AG04450 (cell line): ENCODE measurements around the gene CNN2. TPM values are rescaled to one million over a fixed set of nuclear protein-coding genes. Genes with fewer than 3 reads are reported as not detected.
"Not testable (repeated sequence)": the region's sequence is repeated elsewhere in the genome, so short reads cannot be mapped to it uniquely, and the experiment has no call there.

Experiments used
- CTCF ChIA-PET: fragments of 300-600, 350-600 bp; formaldehyde crosslinking; extraction: SDS; loops from one replicate; lab custom pipeline; 2022; ENCODE audit warnings: antibody characterized with exemption, inconsistent platforms; lab: Charles Lee
- POLR2A ChIA-PET: fragments of 350-600 bp; formaldehyde crosslinking; extraction: SDS; loops from one replicate; lab custom pipeline; 2021; ENCODE audit warnings: antibody characterized with exemption, inconsistent platforms; lab: Yijun Ruan, JAX
- DNase-seq: peaks from one replicate; pipeline ENCODE4 v3.0.0-alpha.2; 2011; ENCODE audit warnings: low read depth, low spot score
- H3K27ac ChIP-seq: one replicate; pipeline ENCODE4 v1.5.1; 2012; ENCODE audit warnings: low read depth, low read length, control low read depth
- H3K27me3 ChIP-seq: one replicate; pipeline ENCODE4 v1.6.0; 2012; ENCODE audit warnings: low read length; ENCODE audit not compliant: control insufficient read depth, insufficient read depth
- H3K4me3 ChIP-seq: 2 replicates; pipeline ENCODE4 v1.5.1; 2011; ENCODE audit warnings: mild to moderate bottlenecking, low read depth, low read length, control low read depth
- H3K9me3 ChIP-seq: 2 replicates; pipeline ENCODE4 v1.5.1; 2012; ENCODE audit warnings: low read length; ENCODE audit not compliant: control insufficient read depth, insufficient read depth
- CTCF ChIP-seq: IDR thresholded peaks from 2 replicates; pipeline ENCODE4 v1.5.1; 2011; ENCODE audit warnings: low read depth, low read length, control low read depth, inconsistent platforms
- polyA plus RNA-seq: library from polyadenylated mRNA; depleted of rRNA; stranded (reverse); fragments of >200 nt; gene quantifications from 2 replicates; pipeline ENCODE4 v1.2.3, GENCODE V29; 2011

CNN2 gene
- polyA plus RNA-seq, 1 experiment = 302 TPM

- POLR2A ChIA-PET = interaction anchor here (0.6 to 1.4 kb wide), 9 partner anchors 16 to 248 kb away, joined by 3 to 13 read pairs (median 4); partner anchors contain the start of genes ABCA7, CIRBP and GPX4
- peak within 1 kb of the TSS; percentile 82 for H3K27ac ChIP-seq
- DNase-seq = peak; percentile 93
- TF ChIP-seq CTCF = no peak
- CTCF ChIA-PET = interaction anchor here (1.0 kb wide), 1 partner anchor 220 kb away, joined by 3 read pairs; no protein-coding TSS in a partner anchor
- no peaks in the 10 kb centered on the region; the same call in 1 of the 2 replicates for H3K9me3 ChIP-seq
- H3K27me3 ChIP-seq = no peaks in the 10 kb centered on the region
- H3K4me3 ChIP-seq = peak within 1 kb of the TSS; percentile 91
These were observed 5.5 kb upstream of the CNN2 start, which contains the start of gene TMEM259 for GRCh38 chr19:1020868-1021425. TMEM259 (minus strand) TSS chr19:1021123; CDS start chr19:1020996, 127 bp downstream.

- CTCF ChIA-PET, H3K27me3 ChIP-seq, H3K4me3 ChIP-seq, DNase-seq, H3K27ac ChIP-seq, POLR2A ChIA-PET: not testable (repeated sequence)
- H3K9me3 ChIP-seq = peaks cover 10% of the 10 kb centered on the region; the same call in 1 of the 2 replicates
These were observed 2.6 kb upstream of the CNN2 start for GRCh38 chr19:1023883-1024188.

- H3K27ac ChIP-seq, H3K4me3 ChIP-seq, DNase-seq, H3K27me3 ChIP-seq, CTCF ChIA-PET: not testable (repeated sequence)
- peaks cover 10% of the 10 kb centered on the region; the same call in 1 of the 2 replicates for H3K9me3 ChIP-seq
- POLR2A ChIA-PET = interaction anchor here (0.7 to 7.2 kb wide), 4 partner anchors 8 to 244 kb away, joined by 5 to 126 read pairs (median 10); partner anchors contain the start of genes ABCA7 and CIRBP
These were observed 1.3 kb upstream of the CNN2 start for GRCh38 chr19:1025080-1025479.

GRCh38 chr19:1026783-1027649 lies 608 bp downstream of the CNN2 start:
- no peak for DNase-seq
- TF ChIP-seq CTCF = no peak
- peaks cover 10% of the 10 kb centered on the region; the same call in 1 of the 2 replicates for H3K9me3 ChIP-seq
- peak overlapping the region; percentile 89 for H3K4me3 ChIP-seq
- ChIA-PET POLR2A (interaction anchor here (0.6 to 7.2 kb wide), 12 partner anchors 10 to 427 kb away, joined by 3 to 126 read pairs (median 4); partner anchors contain the start of genes ABCA7, CIRBP, GPX4 and MED16), CTCF (interaction anchor here (0.6 to 1.2 kb wide), 3 partner anchors 38 to 521 kb away, joined by 3 read pairs; no protein-coding TSS in a partner anchor)
- H3K27ac ChIP-seq = peak overlapping the region; percentile 98
- no peaks in the 10 kb centered on the region for H3K27me3 ChIP-seq

- CTCF ChIA-PET = interaction anchor here (1.2 kb wide), 1 partner anchor 37 kb away, joined by 3 read pairs; no protein-coding TSS in a partner anchor
These were observed 1.2 kb downstream of the CNN2 start for GRCh38 chr19:1027650-1028061.

More at GRCh38 chr19:1027650-1028061, 1.2 kb downstream of the CNN2 start:
- no peak for TF ChIP-seq CTCF
- H3K27ac ChIP-seq = peak overlapping the region; percentile 98
- H3K9me3 ChIP-seq = peaks cover 10% of the 10 kb centered on the region; the same call in 1 of the 2 replicates
- POLR2A ChIA-PET = interaction anchor here (0.6 to 7.2 kb wide), 8 partner anchors 8 to 276 kb away, joined by 3 to 126 read pairs (median 6); partner anchors contain the start of genes ABCA7, CIRBP, GPX4 and MED16
- peak overlapping the region; percentile 89 for H3K4me3 ChIP-seq
- H3K27me3 ChIP-seq = no peaks in the 10 kb centered on the region
- no peak for DNase-seq
